HG02588 (cell line): Measurements from ENCODE around the gene CD79A.

Experiments
- ATAC-seq: cut with Tn5 transposase; IDR thresholded peaks from one replicate; pipeline ENCODE4 v1.9.1; 2021; ENCODE audit warnings: mild to moderate bottlenecking, moderate library complexity; ENCODE audit not compliant: unreplicated experiment

Gene CD79A

DNA sequence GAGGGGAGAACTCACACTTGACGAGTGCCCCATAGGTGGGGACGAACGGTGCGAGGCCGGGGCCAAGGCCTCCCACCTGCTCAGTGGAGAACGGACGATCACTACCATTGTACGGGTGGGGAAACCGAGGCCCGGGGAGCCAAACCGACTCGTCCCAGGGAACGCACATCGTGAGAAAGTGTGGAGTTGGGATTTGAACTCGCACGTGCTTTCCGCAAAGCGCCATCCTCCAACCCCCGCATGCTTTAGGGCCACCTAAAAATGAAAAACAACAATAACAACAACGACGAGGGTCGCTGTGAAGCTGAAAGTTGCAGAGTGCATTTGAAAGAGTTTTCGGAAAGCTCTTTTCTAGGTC, 6.4 kb downstream of the CD79A start:
- no peak for ATAC-seq

DNA sequence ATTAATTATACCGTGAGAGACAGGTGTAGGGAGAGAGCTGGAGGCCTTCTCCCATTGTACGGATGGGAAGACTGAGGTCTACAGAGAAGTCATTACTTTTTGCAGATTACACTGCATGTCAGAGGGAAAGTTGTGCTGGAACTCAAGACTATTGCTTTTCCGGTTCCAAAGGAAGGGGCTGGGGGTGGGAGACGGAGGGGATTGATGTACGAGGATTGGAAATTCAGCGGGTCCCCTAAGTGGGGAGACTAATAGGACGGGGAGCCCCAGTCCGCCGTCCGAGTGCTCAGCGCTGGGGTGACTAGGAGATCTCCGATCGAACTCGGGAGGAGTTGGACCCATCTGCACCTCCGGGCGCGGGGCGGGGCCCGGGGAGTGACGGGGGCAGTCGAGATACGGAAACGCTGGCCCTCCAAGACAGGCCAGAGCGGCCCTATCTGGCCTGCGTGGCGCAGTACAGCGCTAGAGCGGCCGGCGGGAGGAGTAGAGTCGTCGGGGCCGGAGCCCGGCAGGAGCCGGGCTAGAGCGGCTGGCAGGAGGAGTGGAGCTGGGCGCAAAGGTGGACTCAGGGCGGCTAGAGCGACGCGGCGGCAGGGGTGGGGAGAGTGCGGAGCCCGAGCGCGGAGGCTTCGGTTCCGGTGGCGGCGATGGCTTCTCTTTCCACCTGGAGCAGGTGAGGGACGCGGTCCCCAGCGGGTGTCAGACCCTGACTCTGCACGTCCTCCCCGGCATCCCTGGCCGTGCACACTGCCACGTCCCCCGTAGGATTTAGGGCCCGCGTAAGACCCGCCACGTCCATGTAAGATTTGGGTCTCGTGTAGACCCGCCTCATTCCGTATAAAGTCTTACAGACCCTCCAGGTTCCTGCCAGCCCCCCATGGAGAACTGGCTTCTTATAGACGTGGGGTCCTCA, 7.0 kb downstream of the CD79A start:
- ATAC-seq, result peak; percentile 79

DNA sequence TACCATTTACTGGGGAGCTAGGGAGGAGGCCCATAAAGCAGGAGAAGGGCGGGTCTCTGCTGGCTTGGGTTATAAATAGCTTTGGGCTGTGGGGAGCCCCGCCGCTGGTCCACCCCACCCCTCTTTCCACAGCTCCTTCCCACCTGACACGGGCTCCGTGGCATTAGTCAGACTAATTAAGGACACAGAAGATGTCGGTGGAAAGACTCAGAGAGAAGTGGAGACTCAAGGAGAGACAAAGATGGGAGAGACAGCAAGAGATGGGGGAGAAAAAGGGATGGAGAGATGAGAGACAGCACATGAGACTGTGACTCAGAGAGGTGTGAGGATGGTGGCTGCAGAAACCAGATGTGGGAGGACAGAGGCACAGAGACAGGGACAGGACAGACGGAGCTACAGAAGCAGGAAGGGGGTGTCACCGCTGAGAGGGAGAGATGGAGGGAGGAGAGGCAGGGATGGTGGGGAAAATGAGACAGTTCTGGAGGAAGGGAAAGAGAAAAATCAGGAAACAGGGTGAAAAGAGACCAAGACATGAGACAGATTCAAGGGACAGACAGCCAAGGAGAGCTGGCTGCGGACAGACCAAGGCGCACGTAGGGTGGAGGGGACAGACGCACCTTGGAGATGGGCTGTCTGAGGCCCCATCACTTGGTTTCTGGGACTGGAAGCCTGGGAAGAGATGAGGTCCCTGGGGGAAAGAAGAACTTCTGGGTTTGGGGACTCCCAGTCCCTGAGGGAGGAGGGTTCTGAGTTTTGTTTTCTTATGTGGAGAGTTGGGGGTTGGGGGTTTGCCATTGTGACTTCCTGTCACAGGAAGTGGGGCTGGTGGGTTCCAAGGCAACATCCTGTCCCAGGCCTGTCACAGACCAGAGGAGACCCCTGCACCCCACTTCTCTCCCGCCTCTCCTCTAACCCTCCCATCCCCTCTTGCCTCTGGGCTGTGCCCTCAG, 10.0 kb downstream of the CD79A start:
- no peak for ATAC-seq

DNA sequence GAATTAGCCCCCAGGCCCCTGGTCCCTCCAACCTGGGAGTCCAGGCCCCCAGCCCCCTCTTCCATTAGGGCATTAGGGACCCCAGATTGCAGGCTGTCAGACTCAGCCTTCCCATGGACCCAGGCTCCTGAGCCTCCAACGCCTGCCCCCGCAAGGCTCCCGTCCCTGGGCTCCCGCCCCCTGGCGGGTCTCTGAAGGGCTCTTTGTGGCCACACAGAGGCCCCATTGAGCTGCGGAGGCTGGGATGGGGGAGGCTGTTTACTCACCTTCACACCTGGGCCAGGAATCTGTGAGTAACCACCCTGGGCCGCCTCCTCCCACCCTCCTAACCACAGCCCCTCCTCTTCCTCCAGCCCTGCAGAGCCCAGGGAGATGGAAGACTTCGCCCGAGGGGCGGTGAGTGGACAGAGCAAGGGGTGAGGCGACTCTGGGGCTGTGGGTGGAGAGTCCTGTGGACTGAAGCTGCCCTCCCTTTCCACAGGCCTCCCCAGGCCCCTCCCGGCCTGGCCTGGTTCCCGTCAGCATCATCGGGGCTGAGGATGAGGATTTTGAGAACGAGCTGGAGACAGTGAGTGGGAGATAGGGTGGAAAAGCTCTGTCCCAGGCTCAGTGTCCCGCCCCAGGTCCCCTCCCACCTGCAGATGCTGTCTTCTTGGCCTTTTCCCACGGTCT, 10.8 kb downstream of the CD79A start:
- ATAC-seq, result no peak

DNA sequence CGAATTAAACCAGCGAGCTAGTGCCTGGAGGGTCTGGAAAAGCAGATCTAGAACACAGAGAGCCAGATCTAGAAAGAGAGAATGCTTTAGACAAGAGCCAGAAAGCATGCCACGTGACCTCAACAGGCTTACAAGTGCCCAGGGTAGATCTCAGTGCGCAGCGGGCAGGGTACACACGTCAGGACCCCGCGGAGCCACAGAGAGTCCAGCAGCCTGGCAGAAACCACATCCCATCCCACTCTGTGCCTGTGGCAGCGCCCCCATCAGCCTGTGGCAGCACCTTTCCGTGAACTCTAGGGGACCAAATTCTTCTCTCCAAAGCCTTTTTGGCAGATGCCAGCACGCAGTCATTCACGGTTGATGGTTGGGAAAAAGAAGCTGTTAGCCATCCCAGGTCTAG, 11.8 kb downstream of the CD79A start:
- ATAC-seq, result no peak

DNA sequence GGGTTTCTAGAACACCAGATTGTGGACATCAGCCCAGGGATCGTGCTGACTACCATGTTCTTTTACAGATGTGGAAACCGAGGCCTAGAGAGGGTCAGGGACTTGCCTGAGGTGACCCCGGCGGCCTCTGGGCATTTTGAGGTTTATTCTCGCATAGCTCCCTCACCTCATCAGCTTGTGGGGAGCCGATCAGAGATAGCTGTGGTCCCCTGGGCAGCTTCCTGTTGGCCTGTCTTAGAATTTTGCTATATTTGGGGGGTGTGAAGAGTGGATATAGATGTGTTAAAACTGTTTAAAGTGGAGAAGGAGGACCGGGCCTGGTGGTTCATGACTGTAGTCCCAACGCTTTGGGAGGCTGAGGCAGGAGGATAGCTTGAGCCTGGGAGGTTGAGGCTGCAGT, 12.8 kb downstream of the CD79A start:
- ATAC-seq, result no peak

DNA sequence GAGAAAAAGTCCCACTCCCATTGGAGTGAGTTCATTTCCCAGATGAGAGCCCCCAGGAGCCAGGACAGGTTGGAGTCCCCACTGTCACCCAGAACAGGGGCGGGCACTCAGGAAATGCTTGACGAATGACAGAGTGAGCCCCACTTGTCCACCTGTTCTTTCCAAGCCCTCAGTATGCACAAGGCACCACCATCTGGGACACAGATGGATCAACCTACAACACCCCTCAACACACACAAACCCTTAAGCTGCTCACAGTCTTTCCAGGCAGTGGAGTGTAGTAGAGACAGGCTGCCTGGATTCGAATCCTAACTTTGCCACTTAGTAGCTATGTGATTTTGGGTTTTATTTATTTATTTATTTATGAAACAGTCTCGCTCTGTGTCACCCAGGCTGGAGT, 13.9 kb downstream of the CD79A start:
- no peak for ATAC-seq

DNA sequence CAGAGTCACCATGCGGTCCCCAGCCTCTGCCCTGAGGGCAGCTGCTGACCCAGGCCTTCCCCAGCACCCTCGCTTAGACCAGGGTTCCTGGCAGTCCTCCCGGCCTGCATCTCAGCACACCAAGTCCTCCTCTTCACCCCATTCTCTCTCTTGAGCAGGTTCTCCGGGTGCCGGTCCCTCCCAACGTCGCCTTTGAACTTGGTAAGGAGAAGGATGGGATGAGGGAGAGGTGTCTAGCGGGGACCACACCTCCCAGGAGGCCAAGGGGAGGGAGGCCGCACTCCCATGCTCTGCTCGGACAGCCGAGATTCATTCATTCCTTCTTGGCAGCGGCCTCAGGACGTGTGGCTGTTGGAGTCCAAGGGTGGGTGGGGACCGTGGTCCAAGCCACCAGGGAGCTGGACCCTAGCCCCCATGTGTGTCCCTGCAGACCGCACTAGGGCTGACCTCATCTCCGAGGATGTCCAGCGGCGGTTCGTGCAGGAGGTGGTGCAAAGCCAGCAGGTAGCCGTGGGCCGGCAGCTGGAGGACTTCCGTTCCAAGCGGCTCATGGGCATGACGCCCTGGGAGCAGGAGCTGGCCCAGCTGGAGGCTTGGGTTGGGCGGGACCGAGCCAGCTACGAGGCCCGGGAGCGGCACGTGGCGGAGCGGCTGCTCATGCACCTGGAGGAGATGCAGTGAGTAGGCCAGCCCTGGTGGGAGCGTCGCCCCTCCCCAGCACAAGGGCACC, 15.3 kb downstream of the CD79A start:
- no peak for ATAC-seq

DNA sequence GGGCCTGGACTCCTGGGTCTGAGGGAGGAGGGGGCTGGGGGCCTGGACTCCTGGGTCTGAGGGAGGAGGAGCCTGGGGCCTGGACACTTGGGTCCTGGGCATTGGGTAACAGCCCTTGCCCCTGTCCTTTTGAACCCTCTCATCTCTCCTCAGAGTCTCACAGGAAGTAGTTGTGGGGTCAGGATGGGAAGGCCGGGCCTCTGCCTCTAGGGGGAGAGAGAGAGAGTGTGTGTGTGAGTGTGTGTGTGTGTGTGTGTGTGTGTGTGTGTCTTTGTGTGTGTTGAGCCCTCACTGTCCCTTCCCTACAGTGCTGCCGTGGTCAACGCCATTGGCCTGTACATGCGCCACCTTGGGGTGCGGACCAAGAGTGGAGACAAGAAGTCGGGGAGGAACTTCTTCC, 16.8 kb downstream of the CD79A start:
- no peak for ATAC-seq

DNA sequence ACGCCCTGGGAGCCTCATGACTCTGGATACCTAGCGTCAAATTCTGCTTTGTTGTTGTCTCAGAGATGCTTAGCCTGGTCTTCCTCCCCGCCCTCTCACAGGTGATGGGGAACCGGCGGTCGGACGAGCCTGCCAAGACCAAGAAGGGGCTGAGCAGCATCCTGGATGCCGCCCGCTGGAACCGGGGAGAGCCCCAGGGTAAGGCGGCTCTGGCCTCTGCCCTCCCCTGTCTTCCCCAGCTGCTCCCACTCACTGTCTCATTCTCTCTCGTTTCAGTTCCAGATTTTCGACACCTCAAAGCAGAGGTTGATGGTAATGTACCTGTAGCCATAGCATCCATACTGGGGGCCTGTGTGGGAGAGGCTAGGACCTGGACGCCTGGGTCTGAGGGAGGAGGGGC, 17.3 kb downstream of the CD79A start:
- no peak for ATAC-seq

DNA sequence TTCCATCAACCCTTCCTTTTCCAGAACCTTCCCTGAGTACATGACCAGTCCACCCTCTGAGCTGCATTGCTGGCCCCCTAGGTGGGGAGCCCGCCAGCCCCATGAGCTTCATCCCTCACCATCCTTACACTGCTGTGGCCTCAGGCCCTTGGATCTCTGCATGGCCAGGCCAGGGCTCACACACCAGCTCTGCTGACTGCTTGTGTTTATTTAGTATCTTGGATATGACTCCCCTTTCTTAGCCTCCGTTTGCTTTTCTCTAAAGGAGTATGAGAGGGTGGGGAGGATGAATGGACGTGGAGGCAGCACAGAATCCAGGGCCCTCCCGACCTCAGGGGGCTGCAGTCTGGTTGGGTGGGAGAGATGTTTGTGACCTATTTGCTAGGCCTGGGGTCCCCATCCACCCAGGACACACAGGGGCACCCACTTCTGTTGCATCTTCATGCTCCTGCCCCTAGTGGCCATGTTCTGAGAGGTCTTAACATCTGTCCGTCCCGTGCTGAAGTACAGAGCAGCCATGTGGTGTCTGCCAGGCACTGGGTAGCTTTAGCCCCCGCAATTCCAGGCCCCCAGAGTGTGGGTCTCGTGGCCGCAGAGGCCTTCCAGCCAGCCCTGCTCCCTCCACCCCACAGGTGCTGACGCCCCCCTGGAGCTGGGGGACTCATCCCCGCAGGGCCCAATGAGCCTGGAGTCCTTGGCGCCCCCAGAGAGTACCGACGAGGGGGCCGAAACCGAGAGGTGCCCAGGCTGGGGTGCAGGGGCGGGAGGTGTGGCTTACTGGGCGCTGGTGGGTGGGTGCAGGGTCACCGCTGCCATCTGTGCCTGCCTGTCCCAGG, 18.9 kb downstream of the CD79A start:
- ATAC-seq, result no peak

DNA sequence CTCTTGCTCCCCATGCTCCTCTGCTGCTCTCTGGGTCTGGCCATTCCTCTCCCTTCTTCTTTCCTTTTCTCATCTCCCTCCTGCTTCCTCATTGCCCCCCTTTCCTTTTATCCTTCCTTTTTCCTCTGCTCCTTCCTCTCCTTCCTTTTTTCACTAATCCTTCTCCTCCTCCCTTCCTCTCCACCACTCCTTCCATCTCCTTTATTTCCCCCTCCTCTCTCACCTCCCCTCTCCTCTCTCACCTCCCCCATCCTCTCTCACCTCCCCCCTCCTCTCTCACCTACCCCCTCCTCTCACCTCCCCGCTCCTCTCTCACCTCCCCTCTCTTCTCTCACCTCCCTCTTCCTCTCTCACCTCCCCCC, 19.5 kb downstream of the CD79A start:
- ATAC-seq, result no peak

DNA sequence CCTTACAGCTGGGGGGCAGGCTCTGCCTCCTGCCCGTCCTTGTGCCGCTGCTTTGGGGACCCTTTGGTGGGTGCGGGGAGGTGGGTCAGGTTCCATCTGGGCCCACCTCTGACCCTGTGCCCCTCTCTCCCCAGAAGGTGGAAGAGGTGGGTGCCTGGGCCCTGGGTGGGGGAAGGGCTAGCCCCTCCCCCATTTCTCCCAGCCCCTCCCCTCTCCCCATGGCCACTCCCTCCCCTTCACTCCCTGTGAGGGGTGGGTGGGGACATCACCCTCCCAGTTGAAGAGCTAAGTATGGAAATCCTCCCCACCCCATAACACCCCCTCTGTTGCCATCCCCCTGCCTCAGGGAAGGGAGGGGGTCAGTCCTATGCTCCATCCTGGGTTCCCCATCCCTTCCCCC, 20.1 kb downstream of the CD79A start:
- no peak for ATAC-seq

DNA sequence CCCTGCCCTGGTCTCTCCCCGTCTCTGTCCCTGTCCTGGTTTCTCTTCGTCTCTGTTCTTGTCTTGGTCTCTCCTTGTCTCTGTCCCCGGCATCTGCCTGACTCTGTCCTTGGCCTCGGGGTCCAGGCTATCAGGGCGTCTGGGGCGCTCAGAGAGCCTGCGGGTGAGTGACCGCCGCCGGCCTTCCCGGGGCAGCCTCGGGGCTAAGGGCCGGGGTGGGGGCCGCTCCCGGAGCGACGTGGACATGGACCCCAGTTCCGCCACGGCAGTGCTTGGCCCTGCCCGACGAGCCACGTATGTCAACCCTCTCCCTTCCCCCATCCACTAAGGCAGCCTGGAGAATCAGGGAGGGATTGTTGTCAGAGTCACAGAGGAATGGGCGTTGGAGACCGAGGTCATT, 20.7 kb downstream of the CD79A start:
- no peak for ATAC-seq

DNA sequence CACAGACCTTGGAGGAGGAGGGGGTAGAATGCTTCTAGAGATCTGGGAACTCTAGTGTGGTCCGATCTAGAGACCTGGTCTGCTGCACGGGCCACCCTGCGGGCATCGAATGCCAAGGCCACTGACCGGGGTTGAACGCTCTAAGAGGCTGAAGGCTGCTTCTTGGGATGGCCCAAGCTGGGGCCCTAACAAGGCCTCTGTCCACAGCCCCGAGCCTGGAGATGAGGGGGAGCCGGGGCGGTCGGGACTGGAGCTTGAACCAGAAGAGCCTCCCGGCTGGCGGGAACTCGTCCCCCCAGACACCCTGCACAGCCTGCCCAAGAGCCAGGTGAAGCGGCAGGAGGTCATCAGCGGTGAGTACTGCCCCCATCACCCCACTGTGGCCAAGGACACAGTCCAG, 21.2 kb downstream of the CD79A start:
- ATAC-seq, result no peak

DNA sequence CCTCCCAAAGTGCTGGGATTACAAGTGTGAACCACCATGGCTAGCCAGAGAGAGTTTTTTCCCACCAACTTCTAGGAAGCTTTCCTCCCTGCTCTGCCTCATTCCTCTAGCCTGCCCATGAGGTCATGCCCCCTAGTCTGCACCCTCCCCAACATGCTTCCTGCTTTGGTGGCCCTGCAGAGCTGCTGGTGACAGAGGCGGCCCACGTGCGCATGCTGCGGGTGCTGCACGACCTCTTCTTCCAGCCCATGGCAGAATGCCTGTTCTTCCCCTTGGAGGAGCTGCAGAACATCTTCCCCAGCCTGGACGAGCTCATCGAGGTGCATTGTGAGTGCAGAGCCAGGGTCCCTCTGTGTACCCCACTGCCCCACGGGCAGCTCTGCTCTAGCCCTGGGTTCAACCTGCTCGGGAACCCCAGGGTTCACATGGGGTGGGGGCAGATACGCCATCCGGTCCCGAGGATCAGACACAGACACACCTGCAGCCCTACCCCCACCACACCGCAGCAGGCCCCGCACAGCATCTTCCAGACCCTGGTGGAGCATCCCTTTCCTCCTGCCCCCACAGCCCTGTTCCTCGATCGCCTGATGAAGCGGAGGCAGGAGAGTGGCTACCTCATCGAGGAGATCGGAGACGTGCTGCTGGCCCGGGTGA, 24.8 kb downstream of the CD79A start:
- ATAC-seq, result no peak

DNA sequence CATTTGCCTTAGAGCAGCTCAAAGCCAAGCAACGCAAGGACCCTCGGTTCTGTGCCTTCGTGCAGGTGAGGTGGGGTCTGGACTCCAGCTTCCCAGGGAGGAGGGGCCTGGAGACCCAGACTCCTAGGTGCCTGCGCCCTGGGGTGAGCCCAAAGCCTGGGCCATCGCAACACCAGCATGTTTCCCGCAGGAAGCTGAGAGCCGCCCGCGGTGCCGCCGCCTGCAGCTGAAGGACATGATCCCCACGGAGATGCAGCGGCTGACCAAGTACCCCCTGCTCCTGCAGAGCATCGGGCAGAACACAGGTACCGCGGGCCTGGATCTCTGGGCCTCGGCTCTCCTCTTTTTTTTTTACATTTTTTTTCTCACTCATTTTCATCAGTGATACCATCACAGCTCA, 25.5 kb downstream of the CD79A start:
- no peak for ATAC-seq

DNA sequence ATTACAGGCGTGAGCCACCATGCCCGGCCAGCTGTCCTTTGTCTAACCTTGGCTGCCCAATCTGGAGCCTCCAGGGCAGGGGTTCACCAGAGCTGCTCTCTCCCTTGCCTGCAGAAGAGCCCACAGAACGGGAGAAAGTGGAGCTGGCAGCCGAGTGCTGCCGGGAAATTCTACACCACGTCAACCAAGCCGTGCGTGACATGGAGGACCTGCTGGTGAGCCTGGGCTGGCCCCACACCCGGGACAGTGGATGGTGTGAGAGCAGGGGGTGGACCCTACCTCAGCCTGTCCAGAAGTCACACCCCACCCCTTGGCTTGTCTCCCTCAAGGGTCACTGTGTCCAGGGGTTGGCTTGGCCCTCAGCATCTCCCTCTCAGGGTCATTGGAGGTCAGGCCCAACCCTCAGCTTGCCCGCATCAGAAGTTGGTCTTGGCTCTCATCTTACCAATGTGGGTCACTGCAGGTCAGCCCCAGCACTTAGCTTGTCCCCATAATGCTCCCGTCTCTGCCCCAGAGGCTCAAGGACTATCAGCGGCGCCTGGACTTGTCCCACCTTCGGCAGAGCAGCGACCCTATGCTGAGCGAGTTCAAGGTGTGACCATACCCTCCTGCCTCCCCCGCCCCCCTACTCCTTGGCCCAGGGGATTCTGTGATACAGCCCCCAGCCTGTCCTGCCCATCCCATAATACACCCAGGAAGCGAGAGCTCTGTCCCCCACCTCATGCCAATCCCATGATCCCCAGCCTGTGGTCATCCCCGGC, 26.3 kb downstream of the CD79A start:
- ATAC-seq, result no peak
